ENCODE data around the gene LMOD3.

The LMOD3 gene

GRCh38 chr3:69160525-69160924, 38.1 kb upstream of the LMOD3 start:
- TF ChIP-seq CTCF (conservative IDR thresholded peaks at IDR 0.05) = no peak
- H3K27ac ChIP-seq = no peak overlapping the region

- no peak for TF ChIP-seq CTCF (conservative IDR thresholded peaks at IDR 0.05)
- no peak overlapping the region for H3K27ac ChIP-seq
These were observed 37.7 kb upstream of the LMOD3 start for GRCh38 chr3:69160107-69160506.

GRCh38 chr3:69149586-69149985, 27.2 kb upstream of the LMOD3 start:
- H3K27ac ChIP-seq = no peak overlapping the region
- TF ChIP-seq CTCF (conservative IDR thresholded peaks at IDR 0.05) = no peak

- no peak for TF ChIP-seq CTCF (conservative IDR thresholded peaks at IDR 0.05)
- H3K27ac ChIP-seq = no peak overlapping the region
These were observed 23.3 kb upstream of the LMOD3 start for GRCh38 chr3:69145688-69146087.

GRCh38 chr3:69144631-69145245, 22.3 kb upstream of the LMOD3 start:
- no peak for TF ChIP-seq CTCF (conservative IDR thresholded peaks at IDR 0.05)
- H3K27ac ChIP-seq = no peak overlapping the region

GRCh38 chr3:69143612-69144011, 21.2 kb upstream of the LMOD3 start:
- H3K27ac ChIP-seq = no peak overlapping the region
- TF ChIP-seq CTCF (conservative IDR thresholded peaks at IDR 0.05) = no peak

- TF ChIP-seq CTCF (conservative IDR thresholded peaks at IDR 0.05) = no peak
- H3K27ac ChIP-seq = no peak overlapping the region
These were observed 20.5 kb upstream of the LMOD3 start for GRCh38 chr3:69142797-69143454.

Data from VCaP (cell line).